Measurements from ENCODE around the gene BCKDHA. TPM values are rescaled to one million over a fixed set of nuclear protein-coding genes. Genes with fewer than 3 reads are reported as not detected.

BCKDHA gene
- polyA plus RNA-seq, 1 donor (not counting 4 experiments of a cell fraction or from before 2014, with no cell fraction given) = 7.5 TPM

- Histone ChIP-seq H3K27ac (ENCODE audit: control insufficient read depth, insufficient read depth, low read length) (no peak overlapping the region), H3K79me2 (ENCODE audit: control insufficient read depth, insufficient read depth, low read length) (no peaks in the 10 kb centered on the region), H3K36me3 (ENCODE audit: control insufficient read depth in 2 of 2, extremely low read depth in 1 of 2, insufficient read depth in 2 of 2, low read length in 2 of 2) (no peaks in the 10 kb centered on the region), H3K4me1 (ENCODE audit: control insufficient read depth, extremely low read depth, insufficient read depth, low read length) (no peaks in the 10 kb centered on the region), H3K9ac (ENCODE audit: control insufficient read depth, extremely low read depth, insufficient read depth, low read length) (no peak overlapping the region), H3K9me3 (ENCODE audit: control insufficient read depth, low read depth, low read length) (no peaks in the 10 kb centered on the region), H2AFZ (ENCODE audit: control insufficient read depth, low read length) (no peak overlapping the region), H4K20me1 (ENCODE audit: control insufficient read depth, extremely low read depth, insufficient read depth, low read length) (no peaks in the 10 kb centered on the region), H3K27me3 (ENCODE audit: control insufficient read depth, extremely low read depth, insufficient read depth, low read length) (peaks cover 3% of the 10 kb centered on the region), H3K4me2 (ENCODE audit: control insufficient read depth, extremely low read depth, insufficient read depth, low read depth, low read length) (no peak overlapping the region), H3K4me3 (ENCODE audit: control insufficient read depth in 2 of 3, extremely low read depth in 1 of 3, insufficient read depth in 2 of 3, low read depth in 1 of 3, low read length in 3 of 3) (no peak overlapping the region), H3K9me1 (ENCODE audit: control insufficient read depth, extremely low read depth, insufficient read depth, low read length) (no peaks in the 10 kb centered on the region)
- no peak for TF ChIP-seq EZH2 (IDR thresholded peaks at IDR 0.05; ENCODE audit: low read length)
- no peak for TF ChIP-seq CTCF (optimal IDR thresholded peaks at IDR 0.05 in 1 of 3, IDR thresholded peaks at IDR 0.05 in 1 of 3, conservative IDR thresholded peaks at IDR 0.05 in 1 of 3; ENCODE audit: extremely low read depth in 1 of 3, insufficient read depth in 2 of 3, low read length in 3 of 3)
- dilution Hi-C loops (cut with MboI; ENCODE audit: extremely low pct_ligation_motif_present, low sequenced_read_pairs) = no loop called here
- no peak for DNase-seq (ENCODE audit: low read depth, low spot score)
- no peak for FAIRE-seq
These were observed 58.3 kb downstream of the BCKDHA start for GRCh38 chr19:41455936-41456335.

- Histone ChIP-seq H3K4me1 (ENCODE audit: control insufficient read depth, extremely low read depth, insufficient read depth, low read length) (no peaks in the 10 kb centered on the region), H3K27ac (ENCODE audit: control insufficient read depth, insufficient read depth, low read length) (no peak overlapping the region), H3K9me1 (ENCODE audit: control insufficient read depth, extremely low read depth, insufficient read depth, low read length) (no peaks in the 10 kb centered on the region), H3K27me3 (ENCODE audit: control insufficient read depth, extremely low read depth, insufficient read depth, low read length) (peaks cover 3% of the 10 kb centered on the region), H3K4me2 (ENCODE audit: control insufficient read depth, extremely low read depth, insufficient read depth, low read depth, low read length) (no peak overlapping the region), H3K36me3 (ENCODE audit: control insufficient read depth in 2 of 2, extremely low read depth in 1 of 2, insufficient read depth in 2 of 2, low read length in 2 of 2) (no peaks in the 10 kb centered on the region), H3K4me3 (ENCODE audit: control insufficient read depth in 2 of 3, extremely low read depth in 1 of 3, insufficient read depth in 2 of 3, low read depth in 1 of 3, low read length in 3 of 3) (no peak overlapping the region), H3K79me2 (ENCODE audit: control insufficient read depth, insufficient read depth, low read length) (no peaks in the 10 kb centered on the region), H2AFZ (ENCODE audit: control insufficient read depth, low read length) (no peak overlapping the region), H4K20me1 (ENCODE audit: control insufficient read depth, extremely low read depth, insufficient read depth, low read length) (no peaks in the 10 kb centered on the region), H3K9ac (ENCODE audit: control insufficient read depth, extremely low read depth, insufficient read depth, low read length) (no peak overlapping the region), H3K9me3 (ENCODE audit: control insufficient read depth, low read depth, low read length) (no peaks in the 10 kb centered on the region)
- TF ChIP-seq EZH2 (IDR thresholded peaks at IDR 0.05; ENCODE audit: low read length) (no peak), CTCF (optimal IDR thresholded peaks at IDR 0.05 in 1 of 3, IDR thresholded peaks at IDR 0.05 in 1 of 3, conservative IDR thresholded peaks at IDR 0.05 in 1 of 3; ENCODE audit: extremely low read depth in 1 of 3, insufficient read depth in 2 of 3, low read length in 3 of 3) (no peak)
- peak; percentile 17 for FAIRE-seq
- no peak for DNase-seq (ENCODE audit: low read depth, low spot score)
- dilution Hi-C loops (cut with MboI; ENCODE audit: extremely low pct_ligation_motif_present, low sequenced_read_pairs) = no loop called here
These were observed 58.8 kb downstream of the BCKDHA start for GRCh38 chr19:41456342-41456918.

Measured in keratinocyte (primary cell).